CD4-positive, alpha-beta T cell treated with Interleukin-15 for 4 hours (primary cell): ENCODE measurements around the gene ST3GAL5.

Experiments used
- DNase-seq: peaks from one replicate; pipeline ENCODE4 v3.0.0-alpha.2; 2020; ENCODE audit warnings: low spot score

The ST3GAL5 gene

DNA sequence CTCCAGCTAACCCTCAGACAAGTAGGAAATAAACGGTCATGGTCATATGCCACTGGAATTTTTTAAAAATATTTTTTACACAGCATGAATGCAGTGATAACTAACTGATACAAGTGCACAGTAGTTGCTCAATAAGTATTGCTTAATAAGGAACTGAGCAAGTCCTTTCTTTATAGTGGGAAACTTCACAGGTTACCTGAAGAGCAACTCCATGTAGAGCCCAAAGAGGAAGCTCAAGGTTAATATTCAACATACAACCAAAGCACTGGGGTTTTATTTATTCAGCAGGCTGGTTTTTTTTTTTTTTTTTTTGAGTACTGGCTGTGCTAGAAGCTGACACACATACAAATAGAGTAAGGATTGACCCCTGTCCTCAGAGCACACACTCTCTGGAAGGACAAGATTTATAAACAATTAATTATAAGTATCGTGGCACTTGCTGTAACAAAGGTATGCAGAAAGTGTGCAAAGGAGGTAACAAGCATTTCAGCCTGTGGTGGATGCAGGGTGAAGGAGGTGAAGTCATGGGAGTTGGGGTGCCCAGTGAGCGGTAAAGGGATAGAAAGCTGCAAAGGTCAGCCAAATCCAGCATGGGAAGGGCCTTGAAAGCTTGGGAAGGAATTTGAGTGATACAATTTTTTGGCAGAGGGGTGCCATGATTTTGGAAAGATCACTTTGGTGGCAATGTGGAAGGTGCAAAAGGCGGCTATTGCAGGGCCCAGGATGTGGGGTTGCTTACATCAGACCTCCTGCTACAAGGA, 82.3 kb downstream of the ST3GAL5 start:
- DNase-seq = no peak

DNA sequence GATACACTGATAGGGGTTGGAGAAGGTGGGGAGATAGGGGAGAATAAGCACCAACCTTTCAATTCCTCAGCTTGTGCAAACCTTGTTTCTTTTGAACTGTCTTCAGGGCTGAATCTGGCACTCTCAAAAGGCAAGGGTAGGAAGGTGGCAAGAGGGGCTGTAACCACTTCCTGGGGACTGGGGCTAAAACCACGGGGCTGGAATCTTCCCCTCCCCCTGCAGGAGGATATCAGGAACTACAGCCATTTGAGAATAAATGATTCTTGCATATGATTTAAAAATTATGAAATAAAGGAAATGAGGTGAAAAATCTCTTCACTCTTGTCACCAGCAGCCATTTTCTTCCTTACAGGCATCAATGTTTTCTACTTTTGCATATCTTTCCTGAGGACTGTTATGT, 84.2 kb downstream of the ST3GAL5 start:
- peak; percentile 6 for DNase-seq

- DNase-seq = no peak
Observed at GRCh38 chr2:85803704-85804425, 84.9 kb downstream of the ST3GAL5 start.

DNA sequence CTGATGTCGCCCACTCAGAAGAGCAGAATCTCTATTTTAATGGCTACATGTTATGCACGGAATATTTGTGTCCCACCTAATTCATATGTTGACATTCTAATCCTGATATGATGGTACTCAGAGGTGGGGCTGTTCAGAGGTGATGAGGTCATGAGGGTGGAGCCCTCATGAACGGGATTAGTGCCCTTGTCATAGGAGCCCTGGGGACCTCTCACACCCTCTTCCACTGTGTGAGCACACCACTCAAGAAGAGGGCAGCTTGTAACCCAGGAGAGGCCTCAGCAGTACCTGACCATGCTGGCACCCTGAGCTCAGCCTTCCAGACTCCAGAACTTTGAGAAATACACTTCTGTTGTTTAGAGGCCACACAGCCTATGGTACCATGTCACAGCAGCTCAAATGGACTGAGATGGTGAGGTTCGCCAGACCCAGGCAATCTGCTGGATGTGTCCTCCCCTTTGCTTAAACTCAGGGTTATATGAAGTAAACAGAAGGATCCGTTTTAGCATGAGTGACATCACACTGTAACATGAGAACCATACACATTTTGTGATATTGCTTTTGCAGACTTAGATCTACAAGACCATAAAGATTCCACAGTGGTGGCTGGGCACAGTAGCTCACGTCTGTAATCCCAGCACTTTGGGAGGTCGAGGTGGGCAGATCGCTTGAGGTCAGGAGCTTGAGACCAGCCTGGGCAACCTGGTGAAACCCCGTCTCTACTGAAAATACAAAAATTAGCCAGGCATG, 86.3 kb downstream of the ST3GAL5 start:
- no peak for DNase-seq

GRCh38 chr2:85801871-85802270, 86.9 kb downstream of the ST3GAL5 start:
- DNase-seq = no peak

- no peak for DNase-seq
Observed at GRCh38 chr2:85800586-85800985, 88.2 kb downstream of the ST3GAL5 start.

DNA sequence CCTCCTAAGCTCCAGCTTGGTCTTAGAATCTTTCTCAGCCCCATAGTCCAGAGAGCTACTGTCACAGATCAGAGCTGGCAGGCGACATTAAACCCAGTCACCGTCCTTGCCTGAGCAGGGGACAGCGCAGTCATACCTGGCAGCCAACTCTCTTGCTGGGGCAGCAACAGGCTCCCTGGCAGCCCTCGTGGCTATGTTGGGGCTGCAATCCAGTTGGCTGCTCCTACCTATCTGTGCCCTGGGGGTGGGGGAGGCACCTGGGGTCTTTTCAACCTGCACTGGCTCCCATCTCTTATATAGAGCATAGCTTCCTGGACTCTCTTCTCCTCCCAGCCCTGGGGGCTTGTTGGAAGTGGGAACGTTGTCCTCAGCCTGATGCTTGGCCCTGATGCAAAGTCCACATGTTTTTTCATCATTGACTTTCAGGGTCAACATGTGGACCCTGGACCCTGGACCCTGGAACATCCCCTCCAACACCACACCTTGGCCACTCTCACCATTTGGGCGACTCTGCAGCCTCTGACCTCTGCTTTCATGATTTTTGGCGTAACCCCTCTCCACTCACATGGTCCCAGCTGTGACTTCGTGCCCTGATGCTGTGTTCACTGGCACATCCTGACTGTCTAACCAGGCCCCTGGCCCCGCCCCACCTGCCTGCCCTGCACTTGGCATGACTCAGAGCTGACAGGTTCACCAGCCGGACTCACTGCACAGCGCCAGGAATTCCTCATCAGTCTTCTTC, 89.4 kb downstream of the ST3GAL5 start:
- DNase-seq = no peak

- DNase-seq = no peak
Observed at GRCh38 chr2:85797921-85798320, 90.9 kb downstream of the ST3GAL5 start.

- no peak for DNase-seq
Observed at GRCh38 chr2:85797263-85797660, 91.5 kb downstream of the ST3GAL5 start.

DNA sequence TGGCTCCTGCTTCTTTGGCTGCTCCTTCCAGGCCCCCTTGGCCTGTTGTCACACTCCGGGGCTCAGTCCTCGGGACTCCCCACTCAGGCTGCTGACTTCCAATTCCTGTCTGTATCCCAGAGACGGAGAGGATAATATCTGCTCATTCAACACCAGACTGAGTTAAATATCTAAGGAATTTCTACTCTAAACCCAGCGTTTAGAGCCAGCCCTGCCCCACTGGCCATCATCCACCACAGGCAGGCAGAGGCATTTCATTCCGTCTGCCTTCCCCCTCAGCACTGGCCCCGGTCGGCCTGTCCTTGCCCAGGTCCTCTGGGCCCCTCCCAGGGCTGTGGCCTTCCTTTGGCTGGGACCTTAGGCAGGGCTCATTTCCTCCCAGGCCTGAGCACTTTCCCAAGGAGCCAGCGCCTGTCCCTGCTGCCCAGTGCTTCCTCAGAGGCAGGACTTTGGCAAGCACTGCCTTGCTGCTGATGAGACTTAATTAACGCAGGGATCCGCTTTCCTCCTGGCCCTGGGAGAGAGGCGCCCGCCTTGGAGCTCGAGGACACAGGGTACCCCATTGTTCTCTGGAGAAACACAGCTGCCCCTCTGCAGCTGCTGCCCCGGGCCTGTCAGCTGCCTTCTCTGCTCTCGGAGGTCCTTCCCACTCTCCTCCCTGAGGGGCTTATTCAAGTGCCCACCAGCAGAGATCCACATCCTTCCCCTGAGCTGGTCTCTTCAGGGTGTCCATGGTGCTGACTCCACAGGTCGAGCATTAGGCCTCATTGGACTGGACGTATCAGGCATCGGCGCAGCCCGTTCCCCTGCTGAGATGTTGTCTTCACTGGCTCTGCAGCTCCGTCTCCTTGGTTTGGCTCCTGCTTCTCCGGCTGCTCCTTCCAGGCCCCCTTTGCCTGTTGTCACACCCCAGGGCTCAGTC, 92.2 kb downstream of the ST3GAL5 start:
- DNase-seq = no peak

DNA sequence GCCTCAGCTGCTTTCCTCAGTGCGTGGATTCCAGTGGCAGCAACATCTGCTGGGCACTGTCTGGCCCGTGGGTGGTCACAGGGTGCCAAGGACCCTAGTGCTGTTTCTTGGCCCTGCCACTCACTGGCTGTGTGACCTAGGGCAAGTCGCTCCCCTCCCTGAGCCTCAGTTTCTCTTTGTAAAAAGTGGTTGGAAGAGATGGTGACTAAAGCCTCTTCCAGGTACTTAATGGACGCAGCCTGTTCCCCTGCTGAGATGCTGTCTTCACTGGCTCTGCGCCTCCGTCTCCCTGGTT, 92.8 kb downstream of the ST3GAL5 start:
- no peak for DNase-seq

DNA sequence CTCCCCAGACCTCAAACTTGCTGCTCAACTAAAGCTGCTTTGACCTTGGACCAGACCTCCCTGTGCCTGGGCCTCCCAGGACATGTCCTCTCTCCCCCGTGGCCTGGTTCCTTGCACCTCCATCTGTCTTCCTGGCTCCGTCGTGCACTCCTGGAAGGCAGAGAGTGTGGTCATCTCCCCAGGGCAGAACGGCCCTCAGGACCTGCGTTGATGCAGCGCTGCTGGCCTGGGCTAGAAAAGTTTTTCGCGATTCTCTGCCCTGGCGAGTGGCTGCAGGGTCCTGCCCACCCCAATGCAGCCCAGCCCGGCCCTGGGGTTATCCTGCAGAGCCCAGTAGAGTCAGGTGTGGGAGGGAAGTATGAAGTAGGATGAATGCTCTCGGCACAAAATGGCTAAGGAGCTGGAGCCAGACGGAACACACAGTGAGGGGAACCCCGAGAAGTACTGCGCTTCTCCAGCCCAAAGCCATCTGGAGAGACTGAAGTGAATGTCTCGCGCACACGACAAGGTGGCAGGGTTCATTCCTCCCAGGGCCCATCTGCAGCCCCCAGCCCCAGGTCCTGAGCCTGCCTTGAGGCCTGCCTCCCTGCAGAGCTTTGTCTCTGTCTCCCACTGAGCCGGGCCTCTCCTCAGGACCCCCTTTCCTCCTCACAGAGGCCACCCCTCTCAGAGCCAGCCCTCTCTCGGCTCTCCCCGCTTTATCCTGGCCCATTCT, 93.3 kb downstream of the ST3GAL5 start:
- no peak for DNase-seq

GRCh38 chr2:85794491-85795121, 94.2 kb downstream of the ST3GAL5 start:
- no peak for DNase-seq

DNA sequence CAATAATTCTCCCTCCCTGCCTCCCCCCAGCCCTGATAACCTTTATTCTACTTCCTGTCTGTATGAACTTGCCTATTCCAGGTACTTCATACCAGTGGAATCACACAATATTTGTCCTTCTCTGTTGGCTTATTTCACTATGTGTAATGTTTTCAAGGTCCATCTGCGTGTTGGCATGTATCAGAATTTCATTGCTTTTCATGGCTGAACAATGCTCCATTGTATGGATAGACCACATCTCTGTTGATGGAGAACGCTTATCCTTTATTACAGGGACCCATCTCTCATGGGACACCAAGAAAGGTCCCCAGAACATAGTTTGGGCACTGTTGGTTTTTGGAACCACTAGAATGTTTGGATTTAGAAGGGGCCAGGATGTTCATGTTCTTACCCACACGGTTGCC, 94.8 kb downstream of the ST3GAL5 start:
- DNase-seq = no peak

DNA sequence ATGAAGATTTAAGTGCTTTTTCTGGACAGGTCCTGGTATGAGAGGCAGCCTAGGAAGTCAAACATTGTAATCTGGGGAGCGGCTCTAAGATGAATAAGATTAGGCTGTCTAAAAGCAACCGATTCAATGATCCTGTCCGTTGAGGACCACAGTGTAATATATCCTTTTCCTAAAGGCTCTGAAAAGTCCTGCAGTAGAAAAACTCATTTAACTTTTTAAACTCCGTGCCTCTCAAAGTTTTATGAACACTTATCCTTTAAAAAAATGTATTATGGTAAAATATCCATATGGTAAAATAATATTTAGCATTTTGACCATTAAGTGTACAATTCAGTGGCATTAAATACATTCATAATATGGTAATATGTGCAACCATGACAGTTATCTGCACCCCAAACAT, 95.2 kb downstream of the ST3GAL5 start:
- no peak for DNase-seq

GRCh38 chr2:85792783-85793441, 95.9 kb downstream of the ST3GAL5 start:
- no peak for DNase-seq

GRCh38 chr2:85791704-85792565, 96.9 kb downstream of the ST3GAL5 start:
- DNase-seq = no peak

DNA sequence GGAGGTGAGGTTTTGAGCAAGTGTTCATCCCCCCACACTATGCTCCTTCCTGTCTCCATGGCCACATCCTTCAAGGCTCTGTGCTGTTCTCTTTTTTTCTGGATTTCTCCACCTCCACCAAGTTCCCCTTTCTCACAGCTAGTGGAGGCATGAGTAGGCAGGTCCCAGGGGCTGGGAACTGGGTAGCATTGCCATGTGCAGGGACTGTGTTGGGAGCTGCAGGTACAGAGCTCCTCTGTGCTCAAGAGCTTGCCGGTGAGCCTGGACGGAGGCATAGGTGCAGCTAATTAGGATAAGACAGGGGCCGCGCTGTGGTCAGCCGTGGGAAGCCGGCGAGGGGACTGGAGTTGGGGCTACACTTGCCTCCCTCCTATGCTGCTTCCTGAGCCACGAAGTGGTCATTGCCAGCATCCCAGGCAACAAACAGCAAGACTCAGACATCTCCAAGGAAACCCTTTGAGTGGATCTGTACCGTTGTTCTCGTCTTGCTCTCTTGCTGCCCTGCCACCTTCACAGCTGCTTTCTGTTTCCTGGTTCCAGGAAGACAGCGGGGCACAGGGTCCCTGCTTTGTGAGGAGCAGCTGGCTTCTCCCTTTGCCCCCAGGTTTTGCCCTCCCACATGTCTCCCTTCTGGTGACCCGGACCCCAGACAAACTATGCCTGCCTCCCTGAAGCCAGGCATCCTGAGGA, 98.1 kb downstream of the ST3GAL5 start:
- DNase-seq = no peak
